ENCODE data around the gene ANGPTL8. TPM values are rescaled to one million over a fixed set of nuclear protein-coding genes. Genes with fewer than 3 reads are reported as not detected.
A peak's percentile ranks its signal among the peaks of the same experiment; 100 is the strongest.

Gene ANGPTL8
- polyA plus RNA-seq, 2 of the 4 experiments (the other 2 are of a cell fraction): 0.12 TPM; not detected in 1

GRCh38 chr19:11286312-11286974 lies 47.0 kb downstream of the ANGPTL8 start:
- ATAC-seq (no peak), FAIRE-seq (no peak), DNase-seq (ENCODE audit: low read depth in 1 of 2, low spot score in 1 of 2) (no peak)
- Histone ChIP-seq H3K4me1 (no peaks in the 10 kb centered on the region), H3K4me3 (no peak overlapping the region), H3K27ac (no peak overlapping the region), H3K9me3 (no peaks in the 10 kb centered on the region), H3K4me2 (no peak overlapping the region)
- CTCF ChIA-PET: interaction anchor here (0.6 to 1.2 kb wide), 4 partner anchors 95 to 702 kb away, joined by 3 read pairs; no protein-coding TSS in a partner anchor
- 80% methylated on average over 6 of the region's 6 CpGs for WGBS (ENCODE audit: missing lambda C conversion rate)
- TF ChIP-seq REST (IDR thresholded peaks at IDR 0.05) (no peak), NR3C1 (IDR thresholded peaks at IDR 0.05) (no peak), RFX5 (IDR thresholded peaks at IDR 0.05) (no peak), CEBPB (IDR thresholded peaks at IDR 0.05) (no peak), RCOR1 (IDR thresholded peaks at IDR 0.05; ENCODE audit: low read depth, low read length) (no peak), SMC3 (IDR thresholded peaks at IDR 0.05) (no peak), RARB (CRISPR knock-in tag; IDR thresholded peaks at IDR 0.05) (no peak), RNF2 (IDR thresholded peaks at IDR 0.05; ENCODE audit: borderline replicate concordance, low read depth) (no peak), CBX2 (IDR thresholded peaks at IDR 0.05; ENCODE audit: borderline replicate concordance, low read depth) (no peak), FOSB (CRISPR knock-in tag; IDR thresholded peaks at IDR 0.05) (no peak), MYC (IDR thresholded peaks at IDR 0.05; ENCODE audit: borderline replicate concordance, low read length) (no peak)
- POLR2A ChIA-PET: no interaction called here

- H3K27ac ChIP-seq: no peak overlapping the region
- ChIA-PET POLR2A (no interaction called here), CTCF (interaction anchor here (1.1 to 1.8 kb wide), 4 partner anchors 21 to 194 kb away, joined by 3 to 7 read pairs (median 4); partner anchors contain the start of gene TMEM205)
- H3K4me3 ChIP-seq: no peak overlapping the region
- DNase-seq (ENCODE audit: low read depth in 1 of 2, low spot score in 1 of 2): peak; percentile 25 to 32
- H3K4me1 ChIP-seq: no peaks in the 10 kb centered on the region
- peak in 1 of 2 experiments; percentile 50; a peak in 1 of 6 replicates for ATAC-seq
- 70% methylated on average over 7 of the region's 7 CpGs for WGBS (ENCODE audit: missing lambda C conversion rate)
- FAIRE-seq: no peak
- no peak overlapping the region for H3K4me2 ChIP-seq
- no peaks in the 10 kb centered on the region for H3K9me3 ChIP-seq
- TF ChIP-seq SREBF2 (IDR thresholded peaks at IDR 0.05) (no peak), RNF2 (IDR thresholded peaks at IDR 0.05; ENCODE audit: borderline replicate concordance, low read depth) (no peak), CTCF (IDR thresholded peaks at IDR 0.05) (no peak), SMC3 (IDR thresholded peaks at IDR 0.05) (0 out of 3 replicates have a peak, but pooled peaks have one; percentile 19), RAD21 (conservative IDR thresholded peaks at IDR 0.05 in 1 of 2, IDR thresholded peaks at IDR 0.05 in 1 of 2) (peak; percentile 14 to 30; a peak in 2 of 5 replicates), NR3C1 (IDR thresholded peaks at IDR 0.05) (no peak)
Measured at GRCh38 chr19:11288349-11288748, 48.9 kb downstream of the ANGPTL8 start.

- TF ChIP-seq CEBPB (IDR thresholded peaks at IDR 0.05) (no peak), ZSCAN20 (CRISPR knock-in tag; IDR thresholded peaks at IDR 0.05) (no peak), POLR2AphosphoS2 (conservative IDR thresholded peaks at IDR 0.05; ENCODE audit: low read length) (no peak), HEYL (CRISPR knock-in tag; IDR thresholded peaks at IDR 0.05) (no peak), ESRRA (IDR thresholded peaks at IDR 0.05; ENCODE audit: borderline replicate concordance, low read length) (no peak), CHD4 (IDR thresholded peaks at IDR 0.05; ENCODE audit: borderline replicate concordance) (no peak), BHLHE40 (IDR thresholded peaks at IDR 0.05; ENCODE audit: low read depth, low read length) (no peak), CTCF (IDR thresholded peaks at IDR 0.05) (no peak), FOXS1 (CRISPR knock-in tag; IDR thresholded peaks at IDR 0.05) (no peak), TFCP2L1 (CRISPR knock-in tag; IDR thresholded peaks at IDR 0.05) (no peak), HES2 (IDR thresholded peaks at IDR 0.05) (no peak), ZNF302 (CRISPR knock-in tag; IDR thresholded peaks at IDR 0.05) (no peak), FOSB (CRISPR knock-in tag; IDR thresholded peaks at IDR 0.05) (no peak), NPAS2 (CRISPR knock-in tag; IDR thresholded peaks at IDR 0.05; ENCODE audit: borderline replicate concordance) (no peak), NR3C1 (IDR thresholded peaks at IDR 0.05) (no peak)
- CTCF ChIA-PET: interaction anchor here (0.6 to 3.2 kb wide), 3 partner anchors 78 to 192 kb away, joined by 4 to 12 read pairs (median 7); no protein-coding TSS in a partner anchor
- Histone ChIP-seq H3K4me1 (0 out of 3 replicates have a peak, but pooled peaks cover 5% of the 10 kb centered on the region), H3K9me3 (no peaks in the 10 kb centered on the region), H3K4me2 (no peak overlapping the region), H3K4me3 (no peak overlapping the region), H3K27ac (no peak overlapping the region)
- WGBS (ENCODE audit: missing lambda C conversion rate): 84% methylated on average over 4 of the region's 4 CpGs
- DNase-seq (ENCODE audit: low read depth in 1 of 2, low spot score in 1 of 2) (no peak), FAIRE-seq (no peak), ATAC-seq (no peak)
- POLR2A ChIA-PET: no interaction called here
Measured at GRCh38 chr19:11290256-11290655, 50.8 kb downstream of the ANGPTL8 start.

All from A549 (cell line).